GM19025 (cell line): ENCODE measurements around the gene ANKRD13A.
"Not testable (repeated sequence)": the region's sequence is repeated elsewhere in the genome, so short reads cannot be mapped to it uniquely, and the experiment has no call there.

Experiments
- ATAC-seq: cut with Tn5 transposase; IDR thresholded peaks from one replicate; pipeline ENCODE4 v1.9.1; 2021; ENCODE audit warnings: mild to moderate bottlenecking, low read depth, moderate library complexity; ENCODE audit not compliant: unreplicated experiment

ANKRD13A gene

GRCh38 chr12:109982210-109982609 is 17.0 kb upstream of the ANKRD13A start:
- ATAC-seq: no peak

GRCh38 chr12:109983432-109984142 is 15.6 kb upstream of the ANKRD13A start:
- no peak for ATAC-seq

GRCh38 chr12:109986236-109986635 is 13.0 kb upstream of the ANKRD13A start:
- not testable (repeated sequence) for ATAC-seq

DNA sequence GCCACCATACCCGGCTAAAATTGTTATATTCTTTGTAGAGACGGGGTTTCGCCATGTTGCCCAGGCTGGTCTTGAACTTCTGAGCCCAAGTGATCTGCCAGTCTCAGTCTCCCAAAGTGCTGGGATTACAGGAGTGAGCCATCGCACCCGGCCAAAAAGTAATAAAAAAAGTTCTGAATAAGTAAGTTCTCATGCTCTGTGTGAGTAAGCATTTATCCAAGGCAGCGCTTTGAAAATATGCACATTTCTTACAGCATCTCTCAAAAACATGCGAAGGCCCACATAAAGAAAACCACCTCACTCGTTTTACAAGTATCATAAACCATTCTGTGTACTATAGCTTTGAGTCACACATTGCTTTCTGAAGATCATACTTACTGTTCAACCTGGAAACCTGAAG is 11.6 kb upstream of the ANKRD13A start:
- no peak for ATAC-seq

- no peak for ATAC-seq
These were observed 11.0 kb upstream of the ANKRD13A start for GRCh38 chr12:109988274-109988673.

- no peak for ATAC-seq
These were observed 10.3 kb upstream of the ANKRD13A start for GRCh38 chr12:109988903-109989302.

- no peak for ATAC-seq
These were observed 9.8 kb upstream of the ANKRD13A start for GRCh38 chr12:109989380-109989779.

- ATAC-seq: no peak
These were observed 7.6 kb upstream of the ANKRD13A start for GRCh38 chr12:109991586-109991985.

DNA sequence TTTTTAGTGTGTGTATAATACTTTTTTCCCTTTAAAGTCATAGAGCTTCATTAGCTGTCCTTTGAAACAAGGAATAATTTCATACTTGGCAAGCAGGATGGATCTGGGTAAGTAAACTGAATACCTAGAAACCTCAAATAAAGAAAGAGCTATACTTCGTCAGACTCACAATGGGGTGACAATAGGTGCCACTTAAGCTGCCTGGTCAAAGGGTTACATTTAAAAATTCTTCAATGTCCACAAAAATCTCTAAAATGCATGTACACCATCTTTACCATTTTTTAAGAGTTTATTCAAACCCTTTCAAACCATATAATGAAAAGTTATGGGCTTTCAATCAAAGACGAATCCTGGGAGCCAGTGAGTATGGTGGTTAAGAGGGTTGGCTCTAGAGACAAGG is 6.1 kb upstream of the ANKRD13A start:
- ATAC-seq: no peak

DNA sequence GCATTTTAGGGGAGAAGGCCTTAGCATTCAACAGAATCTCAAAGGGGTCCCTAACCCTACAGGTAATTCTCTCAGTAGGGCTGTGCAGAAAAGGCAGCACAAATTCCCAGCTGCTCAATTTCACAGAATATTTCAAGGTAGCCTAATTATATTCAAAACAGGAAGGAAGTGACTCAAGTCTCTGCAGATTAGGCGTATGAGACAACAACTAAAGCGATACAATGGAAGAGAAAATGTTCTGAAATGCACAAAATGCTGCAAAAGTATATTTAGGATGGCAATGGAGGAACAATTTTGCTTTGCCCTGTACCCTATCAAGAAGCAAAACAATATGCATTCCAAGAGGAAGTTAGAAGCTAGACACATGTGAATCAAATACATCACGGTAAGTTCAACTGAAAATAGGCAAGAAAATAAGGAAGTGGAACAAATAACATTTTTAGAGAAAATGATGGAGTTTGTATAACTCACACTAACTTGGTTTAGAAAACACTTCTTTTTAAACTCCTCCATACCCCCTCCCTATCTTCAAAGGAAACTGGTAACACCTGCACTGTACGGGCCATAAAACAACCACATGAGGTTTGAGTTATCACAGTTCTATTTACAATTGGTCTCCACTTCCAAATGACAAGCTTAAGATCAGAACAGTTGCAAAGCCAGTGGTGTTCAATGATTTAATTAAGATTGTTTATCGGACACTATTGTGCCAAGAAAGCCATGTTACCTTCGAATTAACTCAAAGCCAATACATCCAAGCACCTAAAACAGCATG is 4.6 kb upstream of the ANKRD13A start:
- ATAC-seq: no peak

- ATAC-seq: no peak
These were observed 3.9 kb upstream of the ANKRD13A start for GRCh38 chr12:109995361-109995685.

DNA sequence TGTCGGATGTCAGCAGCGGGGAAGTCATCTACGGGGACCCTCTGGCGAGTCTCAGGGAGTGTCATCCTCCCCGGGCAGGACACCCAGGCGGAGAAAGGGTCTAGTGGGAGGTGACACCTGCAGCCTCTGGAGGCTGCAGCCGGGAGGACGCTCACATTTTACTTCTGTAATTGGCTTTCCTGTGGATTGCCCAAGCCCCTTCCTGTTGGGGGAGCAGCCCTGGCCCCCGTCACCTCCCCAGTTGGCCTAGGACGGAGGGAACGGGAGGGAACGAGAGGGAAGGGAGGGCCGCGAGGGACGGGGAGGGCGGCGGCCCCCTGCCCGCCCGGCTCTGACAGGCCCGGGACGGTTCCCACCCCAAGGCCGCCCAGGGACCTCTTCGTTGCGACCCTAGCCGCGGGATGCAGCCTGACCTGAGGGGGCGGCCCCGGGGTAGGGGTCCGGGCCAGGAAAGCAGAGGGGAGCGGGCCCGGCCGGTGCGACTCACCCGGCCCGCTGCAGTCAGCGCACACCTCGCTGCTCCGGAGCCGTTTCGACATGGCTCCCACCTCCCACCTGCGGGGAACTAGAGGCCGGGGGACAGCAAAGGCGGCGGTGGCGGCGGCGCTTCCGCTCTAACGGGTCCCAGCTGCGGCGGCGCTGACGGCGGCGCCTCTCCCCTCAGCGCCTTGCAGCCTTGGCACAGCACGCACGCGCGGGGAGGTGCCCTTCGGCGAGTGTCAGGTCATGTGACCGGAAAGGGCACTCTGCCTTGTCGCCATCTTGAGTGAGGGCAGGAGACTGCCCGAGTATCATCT is 3.3 kb upstream of the ANKRD13A start, which contains the start of gene GIT2:
Gene GIT2 (minus strand): TSS at position 683 of the 797 bp plus-strand sequence. CDS start 144 bp downstream, at position 539.
- ATAC-seq: peak; percentile 60

DNA sequence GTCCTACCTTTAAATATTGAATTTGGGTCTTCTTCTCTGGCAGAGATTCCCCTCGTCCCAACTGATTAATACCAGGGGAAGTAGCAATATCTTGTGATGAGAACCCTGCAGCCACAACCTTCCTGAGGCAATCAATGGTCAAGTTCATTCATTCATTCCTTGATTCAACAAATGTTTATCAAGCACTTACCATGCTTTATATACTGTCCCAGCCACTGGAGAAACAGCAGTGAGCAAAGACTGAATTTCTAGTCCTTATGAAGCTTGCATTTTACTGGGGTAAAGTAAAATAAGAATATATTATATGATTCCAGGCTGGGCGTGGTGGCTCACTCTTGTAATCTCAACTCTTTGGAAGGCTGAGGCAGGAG is 2.8 kb upstream of the ANKRD13A start:
- no peak for ATAC-seq

GRCh38 chr12:109997393-109997792 is 1.8 kb upstream of the ANKRD13A start:
- no peak for ATAC-seq

DNA sequence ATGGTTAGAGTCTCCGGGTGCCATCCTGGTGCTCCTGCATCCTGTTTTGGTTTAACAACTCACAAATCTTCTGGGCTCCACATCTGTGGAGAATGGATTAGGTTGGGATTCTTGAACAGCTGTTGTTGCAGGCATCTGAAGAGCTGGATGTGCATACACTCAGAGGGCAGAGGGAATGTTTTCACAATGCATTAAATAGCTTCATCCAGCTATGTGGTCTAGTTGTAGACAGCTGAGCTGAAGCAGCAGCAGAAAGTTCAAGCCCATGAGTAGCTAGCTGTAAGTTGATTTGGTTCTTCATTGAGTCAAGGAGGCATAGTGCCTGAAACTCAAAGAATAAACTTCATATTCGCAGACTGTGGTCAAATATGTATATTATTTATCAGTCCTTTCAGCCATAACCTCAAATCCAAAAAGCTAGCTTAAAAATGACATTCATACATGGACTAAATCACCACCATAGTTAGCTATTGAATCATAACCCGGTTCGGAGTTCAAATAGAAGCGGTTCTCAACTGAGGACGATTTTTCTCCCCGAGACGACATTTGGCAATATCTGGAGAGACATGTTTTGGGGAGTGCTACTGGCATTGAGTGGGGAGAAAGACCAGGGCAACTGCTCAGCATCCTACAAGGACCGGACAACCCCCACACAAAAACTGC is 858 bp upstream of the ANKRD13A start:
- ATAC-seq: no peak

DNA sequence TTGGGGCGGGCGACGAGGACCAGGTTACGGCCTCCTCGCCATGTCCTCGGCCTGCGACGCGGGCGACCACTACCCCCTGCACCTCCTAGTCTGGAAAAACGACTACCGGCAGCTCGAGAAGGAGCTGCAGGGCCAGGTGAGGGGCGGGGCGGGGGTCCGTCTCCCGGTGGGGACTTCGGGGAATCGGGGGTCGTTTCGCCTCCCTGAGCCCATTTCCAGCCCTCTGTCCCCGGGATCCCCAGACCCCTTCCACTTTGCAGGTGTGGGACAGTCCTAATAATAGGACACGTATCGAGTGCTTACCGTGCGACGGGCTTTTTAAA is 380 bp downstream of the ANKRD13A start:
- ATAC-seq: no peak

GRCh38 chr12:109999983-110000505 is 814 bp downstream of the ANKRD13A start:
- no peak for ATAC-seq

GRCh38 chr12:110001596-110001995 is 2.4 kb downstream of the ANKRD13A start:
- ATAC-seq: no peak

- no peak for ATAC-seq
These were observed 3.7 kb downstream of the ANKRD13A start for GRCh38 chr12:110002676-110003515.

GRCh38 chr12:110004598-110004997 is 5.4 kb downstream of the ANKRD13A start:
- no peak for ATAC-seq
